Colonic mucosa (tissue), 4 donors: Measurements from ENCODE around the gene GPR31. TPM values are rescaled to one million over a fixed set of nuclear protein-coding genes. Genes with fewer than 3 reads are reported as not detected.
"Not testable (repeated sequence)": the region's sequence is repeated elsewhere in the genome, so short reads cannot be mapped to it uniquely, and the experiment has no call there.

Experiments
- DNase-seq: peaks from one replicate; pipeline ENCODE4 v3.0.0-alpha.2; 2020
- H3K27ac ChIP-seq: fragments of 200-600 bp; one replicate; pipeline ENCODE4 v1.8.0; 2021
- H3K27me3 ChIP-seq: fragments of 200-600 bp; one replicate; pipeline ENCODE4 v1.8.0; 2021
- H3K36me3 ChIP-seq: fragments of 200-600 bp; one replicate; pipeline ENCODE4 v1.8.0; 2021
- H3K4me1 ChIP-seq: fragments of 200-600 bp; one replicate; pipeline ENCODE4 v1.8.0; 2021; ENCODE audit warnings: mild to moderate bottlenecking
- H3K4me3 ChIP-seq: fragments of 200-600 bp; one replicate; pipeline ENCODE4 v1.8.0; 2021
- H3K9ac ChIP-seq, 2 donors: one replicate each; pipeline ENCODE4 v1.7.0; 2013; ENCODE audit warnings: control low read depth in 2 of 2, low read depth in 2 of 2, low read length in 2 of 2
- H3K9me3 ChIP-seq: fragments of 200-600 bp; one replicate; pipeline ENCODE4 v1.8.0; 2021
- CTCF ChIP-seq: fragments of 200-600 bp; IDR thresholded peaks from one replicate; pipeline ENCODE4 v1.8.0; 2022; ENCODE audit warnings: antibody characterized with exemption, mild to moderate bottlenecking
- intact Hi-C: fragments of 100-400 bp; cut with DNase I; formaldehyde crosslinking; loops from one replicate; pipeline ENCODE4 v1.14.1; 2022
- total RNA-seq, 2 donors: library from RNA; stranded (reverse); fragmentation: NEBNext Ultra II Directional in 1 of 2; extraction: Animal tissue kit (Norgen Biotek cat#: 25700) in 1 of 2; gene quantifications; one replicate each; pipeline ENCODE4 v1.2.1, GENCODE V29; 2021
- donor health status: healthy.
- donor health status: DM: no; HTN: no; CAD: no.
- donor health status: DM: no; HTN: no; CAD: no.

GPR31 gene
- total RNA-seq, result not detected

- no peak for DNase-seq
- Histone ChIP-seq H3K9me3 (no peaks in the 10 kb centered on the region), H3K27me3 (no peaks in the 10 kb centered on the region), H3K4me1 (no peaks in the 10 kb centered on the region), H3K9ac (no peak within 1 kb of the TSS), H3K36me3 (no peaks in the 10 kb centered on the region), H3K4me3 (no peak within 1 kb of the TSS), H3K27ac (no peak within 1 kb of the TSS)
- no peak for TF ChIP-seq CTCF
- intact Hi-C loops, result no loop called here
Observed at GRCh38 chr6:167157863-167158262, at the start of gene GPR31. Gene GPR31, minus strand, starts transcription at chr6:167157980. Its CDS starts 149 bp downstream, at chr6:167157831.

GRCh38 chr6:167207527-167207926 lies 49.7 kb upstream of the GPR31 start:
- no peak for TF ChIP-seq CTCF
- no peaks in the 10 kb centered on the region for H3K27me3 ChIP-seq
- no peak overlapping the region for H3K4me3 ChIP-seq
- intact Hi-C loops, result no loop called here
- H3K9me3 ChIP-seq, result no peaks in the 10 kb centered on the region
- no peaks in the 10 kb centered on the region for H3K4me1 ChIP-seq
- H3K27ac ChIP-seq, result no peak overlapping the region
- no peak overlapping the region for H3K9ac ChIP-seq
- H3K36me3 ChIP-seq, result no peaks in the 10 kb centered on the region
- DNase-seq, result no peak

- DNase-seq, H3K9me3 ChIP-seq, H3K9ac ChIP-seq, H3K36me3 ChIP-seq, H3K27me3 ChIP-seq, H3K4me3 ChIP-seq, H3K27ac ChIP-seq, H3K4me1 ChIP-seq, intact Hi-C loops: not testable (repeated sequence)
Observed at GRCh38 chr6:167205316-167205715, 47.5 kb upstream of the GPR31 start.

GRCh38 chr6:167204059-167204348 lies 46.2 kb upstream of the GPR31 start:
- intact Hi-C loops, DNase-seq: not testable (repeated sequence)

GRCh38 chr6:167203261-167204058 lies 45.7 kb upstream of the GPR31 start:
- intact Hi-C loops, H3K4me1 ChIP-seq, H3K9me3 ChIP-seq, H3K27me3 ChIP-seq, DNase-seq, H3K36me3 ChIP-seq, H3K9ac ChIP-seq, H3K4me3 ChIP-seq, H3K27ac ChIP-seq: not testable (repeated sequence)

More at GRCh38 chr6:167204059-167204348, 46.2 kb upstream of the GPR31 start:
- H3K4me3 ChIP-seq, H3K9me3 ChIP-seq, H3K9ac ChIP-seq, H3K36me3 ChIP-seq, H3K27ac ChIP-seq, H3K27me3 ChIP-seq, H3K4me1 ChIP-seq: not testable (repeated sequence)

GRCh38 chr6:167202613-167203012 lies 44.8 kb upstream of the GPR31 start:
- H3K4me1 ChIP-seq, H3K9me3 ChIP-seq, H3K36me3 ChIP-seq, H3K27ac ChIP-seq, intact Hi-C loops, H3K9ac ChIP-seq, H3K27me3 ChIP-seq, H3K4me3 ChIP-seq, DNase-seq: not testable (repeated sequence)

- H3K9me3 ChIP-seq, result no peaks in the 10 kb centered on the region
- no peak for TF ChIP-seq CTCF
- intact Hi-C loops, result no loop called here
- no peak for DNase-seq
- no peak overlapping the region for H3K27ac ChIP-seq
- H3K4me1 ChIP-seq, result no peaks in the 10 kb centered on the region
- H3K36me3 ChIP-seq, result no peaks in the 10 kb centered on the region
- H3K9ac ChIP-seq, result no peak overlapping the region
- H3K27me3 ChIP-seq, result no peaks in the 10 kb centered on the region
- H3K4me3 ChIP-seq, result no peak overlapping the region
Observed at GRCh38 chr6:167200806-167201205, 43.0 kb upstream of the GPR31 start.

- DNase-seq, H3K4me3 ChIP-seq, H3K27me3 ChIP-seq, H3K36me3 ChIP-seq, H3K9me3 ChIP-seq, H3K27ac ChIP-seq, H3K9ac ChIP-seq, intact Hi-C loops, H3K4me1 ChIP-seq: not testable (repeated sequence)
Observed at GRCh38 chr6:167195941-167196610, 38.3 kb upstream of the GPR31 start.

GRCh38 chr6:167193515-167194125 lies 35.8 kb upstream of the GPR31 start:
- H3K27ac ChIP-seq, H3K4me3 ChIP-seq, DNase-seq, H3K9ac ChIP-seq, H3K27me3 ChIP-seq, H3K9me3 ChIP-seq, H3K4me1 ChIP-seq, intact Hi-C loops, H3K36me3 ChIP-seq: not testable (repeated sequence)

GRCh38 chr6:167191043-167191583 lies 33.3 kb upstream of the GPR31 start:
- H3K9ac ChIP-seq, DNase-seq, H3K36me3 ChIP-seq, H3K27me3 ChIP-seq, H3K4me3 ChIP-seq, H3K4me1 ChIP-seq, H3K9me3 ChIP-seq, intact Hi-C loops, H3K27ac ChIP-seq: not testable (repeated sequence)
